H4 (cell line): Measurements from ENCODE around the gene DOC2A. TPM values are rescaled to one million over a fixed set of nuclear protein-coding genes. Genes with fewer than 3 reads are reported as not detected.
"Not testable (repeated sequence)": the region's sequence is repeated elsewhere in the genome, so short reads cannot be mapped to it uniquely, and the experiment has no call there.

Source experiments
- DNase-seq: peaks from one replicate; pipeline ENCODE4 v3.0.0-alpha.2; 2015; ENCODE audit warnings: low spot score
- total RNA-seq: library from RNA; depleted of rRNA; stranded (reverse); fragments of >200 nt; shearing (Covaris generic); gene quantifications from 2 replicates; pipeline ENCODE4 v1.2.3, GENCODE V29; 2014

The DOC2A gene
- total RNA-seq, 1 experiment from 2014 or later = 0.12 TPM

GRCh38 chr16:30027588-30028437, 17.0 kb upstream of the DOC2A start:
- DNase-seq = no peak

GRCh38 chr16:30026449-30026848, 15.6 kb upstream of the DOC2A start:
- no peak for DNase-seq

DNA sequence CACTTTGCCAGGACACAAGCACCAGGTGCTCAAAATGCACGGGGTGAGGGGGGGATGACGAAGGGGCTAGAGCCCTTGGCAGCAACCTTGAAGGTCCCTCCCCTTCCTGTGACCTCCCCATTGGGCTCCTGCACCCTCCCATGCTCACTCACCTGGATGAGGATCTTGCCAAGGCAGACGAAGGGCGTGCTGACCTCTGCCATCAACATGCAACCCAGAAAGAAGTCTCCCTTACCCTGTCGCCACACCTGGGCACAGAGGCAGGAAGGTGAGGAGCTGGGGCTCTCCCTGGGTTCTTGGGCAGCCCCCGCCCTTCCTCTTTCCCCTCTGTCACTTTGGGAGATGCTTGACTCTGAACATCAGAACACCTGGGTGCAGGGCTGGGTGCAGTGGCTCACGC, 14.7 kb upstream of the DOC2A start:
- DNase-seq = no peak

DNA sequence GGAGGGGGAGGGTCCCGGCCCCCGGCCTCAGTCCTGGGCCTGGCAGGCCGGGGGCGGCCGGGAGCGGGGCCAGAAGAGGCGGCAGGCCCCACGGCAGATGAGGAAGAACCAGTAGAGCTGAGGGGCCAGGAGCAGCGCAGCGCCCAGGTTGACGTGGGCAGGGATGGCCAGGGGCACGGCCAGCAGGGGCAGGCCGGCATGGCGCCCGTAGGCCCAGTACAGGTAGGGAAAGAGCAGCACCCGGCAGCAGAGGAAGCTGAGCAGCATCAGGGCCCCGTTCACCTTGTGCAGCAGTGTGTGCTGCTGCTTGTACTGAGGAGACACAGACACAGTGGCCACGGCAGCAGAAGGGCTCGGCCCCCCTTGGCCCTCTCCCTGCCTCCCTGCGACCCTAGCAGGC, 14.3 kb upstream of the DOC2A start:
- DNase-seq = no peak

DNA sequence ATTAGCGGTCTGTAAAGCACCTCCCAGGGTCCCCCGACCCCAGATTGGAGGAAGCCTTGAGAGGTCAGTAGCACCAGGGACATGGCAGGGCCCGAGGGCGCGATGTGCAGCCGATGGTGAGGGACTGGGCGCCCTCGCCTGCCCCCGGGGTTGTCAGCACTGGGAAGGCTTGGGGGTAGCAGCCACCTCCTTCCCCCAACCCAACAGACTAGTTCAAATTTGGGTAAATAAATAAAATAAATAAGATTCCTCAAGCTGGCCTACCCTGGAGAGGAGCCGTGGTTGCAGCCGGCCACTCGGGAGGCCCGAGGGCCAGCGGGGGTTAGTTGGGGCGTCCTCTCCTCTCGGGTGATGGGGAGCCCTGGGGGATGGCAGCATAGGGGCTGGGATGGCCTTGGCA, 13.6 kb upstream of the DOC2A start:
- no peak for DNase-seq

- no peak for DNase-seq
Observed at GRCh38 chr16:30023586-30023985, 12.8 kb upstream of the DOC2A start.

GRCh38 chr16:30022887-30023286, 12.1 kb upstream of the DOC2A start, which contains the start of gene C16orf92:
C16orf92 (plus strand) TSS chr16:30023198; CDS start chr16:30023341, 143 bp downstream.
- no peak for DNase-seq

- DNase-seq = no peak
Observed at GRCh38 chr16:30018731-30019158, 7.9 kb upstream of the DOC2A start.

- DNase-seq = not testable (repeated sequence)
Observed at GRCh38 chr16:30017937-30018336, 7.1 kb upstream of the DOC2A start.

- DNase-seq = no peak
Observed at GRCh38 chr16:30017277-30017656, 6.4 kb upstream of the DOC2A start.

DNA sequence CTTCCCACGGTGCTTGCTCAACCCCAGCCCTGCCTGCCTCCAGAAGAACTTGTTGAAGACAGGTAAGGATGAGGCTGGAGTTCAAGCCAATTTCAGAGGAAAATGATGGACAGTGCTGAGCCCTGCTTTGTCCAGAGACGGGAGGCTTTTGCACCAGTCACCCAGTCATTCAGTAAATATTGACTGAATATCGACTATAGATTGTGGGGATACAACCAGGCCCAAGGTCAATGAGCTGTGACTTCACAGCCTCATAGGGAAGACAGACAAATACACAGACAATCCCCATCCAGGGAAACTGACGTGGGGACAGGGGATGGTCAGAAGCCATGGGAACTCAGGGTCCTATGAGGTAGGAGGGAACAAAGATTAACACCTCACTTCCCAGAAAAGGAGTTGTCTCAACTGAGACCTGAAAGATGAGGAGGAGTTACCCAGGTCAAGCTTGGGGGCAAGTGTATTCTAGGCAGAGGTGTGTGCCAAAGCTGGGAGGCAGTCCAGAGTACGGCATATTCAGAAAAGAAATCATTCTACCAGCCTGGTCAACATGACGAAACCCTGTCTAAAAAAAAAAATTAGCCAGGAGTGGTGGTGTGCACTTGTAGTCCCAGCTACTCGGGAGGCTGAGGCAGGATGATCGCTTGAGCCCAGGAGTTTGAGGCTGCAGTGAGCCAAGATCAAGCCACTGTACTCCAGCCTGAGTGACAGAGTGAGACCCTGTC, 5.9 kb upstream of the DOC2A start:
- no peak for DNase-seq

- DNase-seq = not testable (repeated sequence)
Observed at GRCh38 chr16:30015450-30015849, 4.6 kb upstream of the DOC2A start.

- DNase-seq = not testable (repeated sequence)
Observed at GRCh38 chr16:30012598-30012997, 1.8 kb upstream of the DOC2A start.

- DNase-seq = no peak
Observed at GRCh38 chr16:30011714-30012504, 1.1 kb upstream of the DOC2A start.

DNA sequence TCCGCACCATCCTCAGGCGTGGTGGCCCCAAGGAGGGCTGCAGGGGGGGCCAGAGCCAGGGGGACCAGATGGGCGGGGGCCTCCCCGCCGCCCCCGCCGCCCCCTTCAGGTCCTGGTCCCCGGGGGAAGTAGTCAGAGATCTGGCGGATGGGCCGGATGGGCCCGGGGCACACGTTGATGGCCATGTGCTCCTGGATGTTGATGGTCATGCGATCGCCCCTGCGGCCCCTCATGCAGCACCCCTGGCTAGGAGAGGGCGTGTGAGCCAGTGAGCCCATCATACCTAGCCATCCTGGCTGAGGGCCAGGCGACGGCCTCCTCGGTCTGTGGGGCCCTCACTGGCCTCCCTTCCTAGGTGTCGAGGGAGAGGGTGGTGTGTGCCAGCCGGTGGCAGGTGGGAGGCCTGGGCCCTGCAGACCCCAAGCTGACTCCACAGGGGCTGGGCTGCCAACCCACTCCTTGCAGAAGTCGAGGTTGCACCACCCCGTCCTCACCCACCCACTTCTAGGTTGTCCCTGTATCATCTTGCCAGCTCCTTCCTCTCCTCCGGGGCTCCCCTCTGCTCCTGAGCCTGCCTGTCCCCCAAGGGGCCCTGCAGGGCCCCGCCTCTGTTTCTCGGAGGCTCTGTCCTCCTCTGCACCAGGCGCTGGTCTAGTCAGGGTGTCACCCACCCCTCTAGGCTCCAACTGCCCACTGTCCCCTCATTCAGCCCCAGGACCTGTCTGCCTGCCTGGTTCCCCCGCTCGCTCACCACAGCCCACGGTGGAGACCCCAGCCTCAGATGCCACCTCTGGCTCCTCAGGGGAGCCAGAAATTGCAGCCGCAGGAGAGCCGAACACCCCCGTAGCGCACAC, 610 bp downstream of the DOC2A start:
- no peak for DNase-seq

- DNase-seq = no peak
Observed at GRCh38 chr16:30009085-30009862, 1.6 kb downstream of the DOC2A start.

- no peak for DNase-seq
Observed at GRCh38 chr16:30007378-30007895, 3.4 kb downstream of the DOC2A start.

- no peak for DNase-seq
Observed at GRCh38 chr16:30006659-30007377, 4.0 kb downstream of the DOC2A start.

GRCh38 chr16:30006095-30006473, 4.7 kb downstream of the DOC2A start:
- no peak for DNase-seq
